K562 (cell line): Measurements from ENCODE around the gene KRTAP10-4. TPM values are rescaled to one million over a fixed set of nuclear protein-coding genes. Genes with fewer than 3 reads are reported as not detected.

Source experiments
- ATAC-seq: fragments of 200-7000 bp; cut with Tn5 transposase; 3 replicates; pipeline ENCODE4 v1.9.1; 2020; ENCODE audit warnings: moderate library complexity
- BruUV-seq: library from RNA; stranded (reverse); fragments of 400-500 nt; replicated peaks from 2 replicates; lab custom pipeline; 2021; lab: Mats Ljungman, UMichigan
- CTCF ChIA-PET: fragments of 300-600 bp; formaldehyde crosslinking; extraction: SDS; loops from one replicate; lab custom pipeline; 2021; ENCODE audit warnings: low intra/inter-chr PET ratio; lab: Yijun Ruan, JAX
- POLR2A ChIA-PET: fragments of 300-600, 350-650 bp; sonication (Branson Sonifier 250); formaldehyde crosslinking; extraction: SDS; loops from one replicate; lab custom pipeline; 2021; ENCODE audit warnings: antibody characterized with exemption, inconsistent platforms; lab: Yijun Ruan, JAX
- DNase-seq, 4 experiments: peaks; one replicate each; pipeline versions ENCODE4 v3.0.0 to v3.0.0-alpha.2; 2011 to 2018; ENCODE audit warnings: low spot score in 3 of 4, mixed read lengths in 3 of 4; ENCODE audit errors: extremely low read depth in 1 of 4
- FAIRE-seq: peaks from 2 replicates; lab custom pipeline; 2011; peaks lifted over from hg19 to GRCh38; lab: Jason Lieb, UNC
- H2AFZ ChIP-seq: 2 replicates; pipeline ENCODE4 v1.6.0; 2011; ENCODE audit warnings: low read depth, low read length, control low read depth, inconsistent platforms
- H3K27ac ChIP-seq: fragments of 200-600 bp; 3 replicates; pipeline ENCODE4 v1.8.0; 2011; ENCODE audit warnings: low read depth, mild to moderate bottlenecking, control low read depth, inconsistent platforms, low read length, moderate library complexity, mixed read lengths; ENCODE audit errors: extremely low read depth
- H3K27me3 ChIP-seq, 2 experiments: fragments of 300-600 bp in 1 of 2; 2 replicates in 1 of 2; 3 replicates in 1 of 2; pipeline versions ENCODE4 v1.6.0 to v1.8.0; 2011; ENCODE audit warnings: inconsistent platforms in 2 of 2, low read length in 2 of 2, mild to moderate bottlenecking in 1 of 2, mixed read lengths in 1 of 2, moderate library complexity in 1 of 2; ENCODE audit not compliant: control insufficient read depth in 2 of 2, insufficient read depth in 2 of 2
- H3K36me3 ChIP-seq: fragments of 300-600 bp; 3 replicates; pipeline ENCODE4 v1.8.0; 2011; ENCODE audit warnings: mild to moderate bottlenecking, low read length, inconsistent platforms; ENCODE audit not compliant: control insufficient read depth, insufficient read depth
- H3K4me1 ChIP-seq, 2 experiments: fragments of 200-600 bp in 1 of 2; replicated peaks in 1 of 2; 2 replicates in 1 of 2; 3 replicates in 1 of 2; pipeline versions ENCODE4 v1.5.1 to v1.8.0; 2011; ENCODE audit warnings: inconsistent platforms in 2 of 2, low read length in 2 of 2, mild to moderate bottlenecking in 1 of 2, mixed read lengths in 1 of 2, moderate library complexity in 1 of 2; ENCODE audit not compliant: control insufficient read depth in 2 of 2, insufficient read depth in 2 of 2
- H3K4me2 ChIP-seq: 2 replicates; pipeline ENCODE4 v1.6.1; 2011; ENCODE audit warnings: low read length, control low read depth, inconsistent platforms, mixed read lengths; ENCODE audit not compliant: insufficient read depth
- H3K4me3 ChIP-seq: fragments of 200-600 bp; sonication (generic), shearing (Covaris generic); 2 replicates; pipeline ENCODE4 v1.5.1; 2016; ENCODE audit warnings: control low read depth, inconsistent platforms
- H3K79me2 ChIP-seq: fragments of 200-600 bp; 3 replicates; pipeline ENCODE4 v1.8.0; 2011; ENCODE audit warnings: low read length, inconsistent platforms; ENCODE audit not compliant: control insufficient read depth, insufficient read depth
- H3K9ac ChIP-seq, 2 experiments: 2 replicates each; pipeline versions ENCODE4 v1.6.0 to v1.6.1; 2011; ENCODE audit warnings: low read depth in 2 of 2, low read length in 2 of 2, control low read depth in 1 of 2, inconsistent platforms in 1 of 2, mild to moderate bottlenecking in 1 of 2, mixed read lengths in 1 of 2; ENCODE audit not compliant: insufficient read depth in 1 of 2
- H3K9me1 ChIP-seq: one replicate; pipeline ENCODE4 v1.6.0; 2011; ENCODE audit warnings: inconsistent platforms, mild to moderate bottlenecking, low read length, moderate library complexity; ENCODE audit not compliant: control insufficient read depth, insufficient read depth
- H3K9me3 ChIP-seq: replicated peaks from 2 replicates; pipeline ENCODE4 v1.5.1; 2011; ENCODE audit warnings: low read depth, low read length, inconsistent platforms; ENCODE audit not compliant: control insufficient read depth, insufficient read depth
- H4K20me1 ChIP-seq: replicated peaks from 2 replicates; pipeline ENCODE4 v1.6.1; 2011; ENCODE audit warnings: low read length, inconsistent platforms, mixed read lengths; ENCODE audit not compliant: control insufficient read depth, insufficient read depth
- CCAR2 ChIP-seq: fragments of 200-400 bp; formaldehyde crosslinking; IDR thresholded peaks from 2 replicates; pipeline ENCODE4 v1.6.1; 2017; ENCODE audit warnings: mild to moderate bottlenecking, low read depth, low read length
- KLF13 ChIP-seq: fragments of 450-650 bp; IDR thresholded peaks from 2 replicates; pipeline ENCODE4 v1.6.1; 2016; ENCODE audit warnings: missing genetic modification characterization, low read depth, mild to moderate bottlenecking, missing compliant biosample characterization, moderate library complexity, borderline replicate concordance
- MAFG ChIP-seq: fragments of 450-650 bp; conservative IDR thresholded peaks from 2 replicates; pipeline ENCODE4 v1.6.1; 2016; ENCODE audit warnings: missing genetic modification characterization, missing compliant biosample characterization
- NFRKB ChIP-seq: fragments of 450-650 bp; IDR thresholded peaks from 2 replicates; pipeline ENCODE4 v1.6.1; 2016; ENCODE audit warnings: low read depth
- PRDM10 ChIP-seq: fragments of 450-650 bp; IDR thresholded peaks from 2 replicates; pipeline ENCODE4 v1.6.1; 2018; ENCODE audit not compliant: partially characterized antibody
- RAD21 ChIP-seq, 2 experiments: fragments of 250-450 bp in 1 of 2; fragments of 450-650 bp in 1 of 2; sonication (Bioruptor Pico) in 1 of 2; formaldehyde crosslinking in 1 of 2; IDR thresholded peaks in 1 of 2; conservative IDR thresholded peaks in 1 of 2; 2 replicates each; pipeline versions ENCODE4 v1.4.0 to v1.8.0; 2020 to 2022; ENCODE audit warnings: mild to moderate bottlenecking in 2 of 2, moderate library complexity in 1 of 2
- RFX5 ChIP-seq: IDR thresholded peaks from 2 replicates; pipeline ENCODE4 v1.6.1; 2011; ENCODE audit warnings: low read depth, mild to moderate bottlenecking, improper control_type of control experiment, low read length
- SIX5 ChIP-seq, 2 experiments: IDR thresholded peaks; 2 replicates each; pipeline ENCODE4 v1.6.1; 2011; ENCODE audit warnings: low read length in 2 of 2, borderline replicate concordance in 1 of 2, low read depth in 1 of 2, mild to moderate bottlenecking in 1 of 2, moderate library complexity in 1 of 2; ENCODE audit not compliant: insufficient read depth in 1 of 2
- SPI1 ChIP-seq: IDR thresholded peaks from 2 replicates; pipeline ENCODE4 v1.6.1; 2011; ENCODE audit warnings: low read depth, low read length, control low read depth, borderline replicate concordance
- SREBF1 ChIP-seq: fragments of 150-350 bp; IDR thresholded peaks from 2 replicates; pipeline ENCODE4 v1.6.1; 2014; ENCODE audit warnings: antibody characterized with exemption, low read depth, low read length, borderline replicate concordance
- TCF3 ChIP-seq: sonication (generic); formaldehyde crosslinking; IDR thresholded peaks from 2 replicates; pipeline ENCODE4 v1.4.0; 2020; ENCODE audit warnings: mild to moderate bottlenecking, missing genetic modification reagents
- WGBS: fragments of 100-300 bp; shearing (Covaris generic); methylation state at CpG from one replicate; pipeline ENCODE4 v1.1.6; 2016; ENCODE audit warnings: low coverage, mixed read lengths; ENCODE audit not compliant: insufficient coverage; ENCODE audit errors: missing lambda C conversion rate; 5-methylcytosine and 5-hydroxymethylcytosine counted together
- in situ Hi-C: fragments of 300-500 bp; cut with MboI; formaldehyde crosslinking; loops from 4 replicates; pipeline ENCODE4 v1.15.0; 2018; ENCODE audit warnings: inconsistent platforms, mixed read lengths
- intact Hi-C: fragments of 100-400 bp; cut with micrococcal nuclease; formaldehyde crosslinking; loops from 2 replicates; pipeline ENCODE4 v1.14.2; 2022
- polyA plus RNA-seq, 8 experiments: library from polyadenylated mRNA; depleted of rRNA in 4 of 8; stranded (reverse) in 5 of 8; unstranded in 3 of 8; fragments of >200 nt; fragmentation: Nextera tagmentation in 2 of 8; fragmentation: Illumina TruSeq in 1 of 8; extraction: Ambion mirVana in 2 of 8; extraction: Trizol in 1 of 8; gene quantifications; 2 replicates each; pipeline versions ENCODE4 v1.2.1 to v1.2.3, GENCODE V29; 2011 to 2014; ENCODE audit warnings: inconsistent platforms in 1 of 8, missing spikeins in 1 of 8
- total RNA-seq, 7 experiments: library from RNA; depleted of rRNA in 6 of 7; stranded (reverse); fragments of >200 nt in 6 of 7; fragmentation: Illumina TruSeq in 2 of 7; extraction: Trizol in 2 of 7; gene quantifications; 2 replicates each; pipeline versions ENCODE4 v1.2.1 to v1.2.3, GENCODE V29; 2011 to 2021; ENCODE audit warnings: low replicate concordance in 1 of 7
- TF ChIP-seq, protein P1 (sequence below): fragments of 250-450 bp; sonication (Bioruptor Pico); IDR thresholded peaks from 2 replicates; pipeline ENCODE4 v1.5.0; 2021; ENCODE audit warnings: mild to moderate bottlenecking, moderate library complexity

KRTAP10-4 gene
- total and polyA plus RNA-seq, 9 of the 15 experiments (the other 6 are each of a cell fraction or from before 2014, with no cell fraction given): not detected

GRCh38 chr21:44574457-44575306 is 1.2 kb downstream of the KRTAP10-4 start:
- no peak overlapping the region for H2AFZ ChIP-seq
- peaks cover 0 to 11% of the 10 kb centered on the region in 2 experiments; a peak in 1 of 5 replicates for H3K4me1 ChIP-seq
- no peaks in the 10 kb centered on the region; the same call in none of the 2 replicates for H3K9me3 ChIP-seq
- no peaks in the 10 kb centered on the region for H3K79me2 ChIP-seq
- peaks cover 20 to 59% of the 10 kb centered on the region in 2 experiments; a peak in 4 of 5 replicates for H3K27me3 ChIP-seq
- intact Hi-C loops: no loop called here
- DNase-seq (no peak), FAIRE-seq (no peak)
- ChIA-PET CTCF (no interaction called here), POLR2A (interaction anchor here (0.5 to 0.6 kb wide), 2 partner anchors 241 to 427 kb away, joined by 3 read pairs; no protein-coding TSS in a partner anchor)
- H3K9me1 ChIP-seq: no peaks in the 10 kb centered on the region
- 1% methylated on average over 21 of the region's 21 CpGs for WGBS
- BruUV-seq: no TSS peak
- H3K36me3 ChIP-seq: no peaks in the 10 kb centered on the region
- H3K4me2 ChIP-seq: no peak overlapping the region
- no peak overlapping the region for H3K27ac ChIP-seq
- no peaks in the 10 kb centered on the region for H4K20me1 ChIP-seq
- TF ChIP-seq RFX5: no peak
- no peak for TF ChIP-seq NFRKB
- TF ChIP-seq SPI1: no peak
- no peak for TF ChIP-seq PRDM10
- no peak for TF ChIP-seq MAFG (tag)
- TF ChIP-seq CCAR2: no peak
- no peak for TF ChIP-seq SREBF1
- TF ChIP-seq SIX5 (IDR thresholded peaks at IDR 0.05; ENCODE audit: borderline replicate concordance in 1 of 2, insufficient read depth in 1 of 2, low read depth in 1 of 2, low read length in 2 of 2): no peak
- TF ChIP-seq, protein P1, sequence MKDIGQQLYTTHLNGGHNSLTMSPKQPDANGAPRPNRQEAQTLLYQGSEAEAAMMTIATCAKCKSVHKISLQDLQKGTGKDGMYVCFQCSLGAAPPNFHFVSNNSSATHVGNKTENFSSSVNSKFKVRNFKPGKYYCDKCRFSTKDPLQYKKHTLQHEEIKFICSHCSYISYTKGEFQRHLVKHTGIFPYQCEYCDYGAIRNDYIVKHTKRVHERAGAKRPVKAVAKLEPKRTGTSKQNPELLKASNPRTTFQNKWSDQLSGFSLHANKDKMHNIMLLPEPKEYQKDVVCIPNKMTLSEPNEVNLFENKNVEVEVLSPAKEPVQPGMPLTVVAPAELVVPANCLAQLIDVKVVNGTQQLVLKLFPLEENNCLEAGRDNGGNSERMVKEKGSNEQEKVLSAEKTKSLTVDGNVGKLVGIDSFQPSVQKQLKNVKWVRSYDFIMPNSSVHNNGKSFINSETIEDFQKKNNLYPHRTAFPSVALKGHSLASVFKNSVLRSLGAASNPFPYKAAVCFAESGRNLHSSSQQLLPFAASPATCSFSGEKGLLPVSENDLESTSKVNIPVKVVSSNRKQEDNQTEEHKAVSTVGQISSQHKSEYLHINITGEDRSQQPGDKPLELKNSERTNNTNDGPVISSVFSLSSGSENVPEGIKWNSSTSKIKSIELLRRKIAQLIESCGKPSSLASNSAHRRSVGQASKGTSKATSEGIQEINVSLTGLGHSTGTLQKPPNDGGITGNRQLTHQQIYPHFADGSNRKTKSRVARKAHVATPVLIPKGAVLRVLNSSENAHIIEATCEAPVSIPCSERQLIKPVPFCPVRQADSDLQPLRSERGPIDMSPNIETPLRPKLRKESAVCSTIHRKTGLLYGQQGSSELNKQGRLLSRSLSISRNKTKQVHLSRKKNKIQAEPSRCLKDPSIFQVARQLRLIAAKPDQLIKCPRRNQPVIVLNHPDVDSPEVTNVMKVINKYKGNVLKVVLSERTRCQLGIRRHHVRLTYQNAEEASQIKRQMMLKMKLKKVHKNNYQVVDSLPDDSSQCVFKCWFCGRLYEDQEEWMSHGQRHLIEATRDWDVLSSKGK (CRISPR knock-in tag): no peak
- no peak for TF ChIP-seq RAD21 (CRISPR knock-in tag; conservative IDR thresholded peaks at IDR 0.05 in 1 of 2, IDR thresholded peaks at IDR 0.05 in 1 of 2)
- no peak for TF ChIP-seq TCF3 (CRISPR knock-in tag)
- no peak for TF ChIP-seq KLF13 (tag)
- TF ChIP-seq, all 486 proteins: peak for 0
- in situ Hi-C loops: no loop called here
- no peak overlapping the region for H3K9ac ChIP-seq
- no peak overlapping the region for H3K4me3 ChIP-seq
- ATAC-seq: no peak
